Progenitor cell of endocrine pancreas (in vitro differentiated cells): ENCODE measurements around the gene ABCB4. TPM values are rescaled to one million over a fixed set of nuclear protein-coding genes. Genes with fewer than 3 reads are reported as not detected.

Experiments used
- DNase-seq: peaks from one replicate; pipeline ENCODE4 v3.0.0; 2021; ENCODE audit warnings: low spot score; ENCODE audit not compliant: unreplicated experiment
- H3K27ac Mint-ChIP-seq: 2 replicates; pipeline ENCODE4 v1.8.0; 2021; ENCODE audit warnings: mild to moderate bottlenecking, moderate library complexity, mixed read lengths
- H3K27me3 Mint-ChIP-seq: 2 replicates; pipeline ENCODE4 v1.8.0; 2021; ENCODE audit warnings: mixed read lengths
- H3K36me3 Mint-ChIP-seq: 2 replicates; pipeline ENCODE4 v1.8.0; 2022; ENCODE audit warnings: mixed read lengths; ENCODE audit not compliant: insufficient read depth
- H3K4me1 Mint-ChIP-seq: 2 replicates; pipeline ENCODE4 v1.8.0; 2021; ENCODE audit warnings: low read depth, mixed read lengths
- H3K4me3 Mint-ChIP-seq: 2 replicates; pipeline ENCODE4 v1.8.0; 2021; ENCODE audit warnings: low read depth, mild to moderate bottlenecking, moderate library complexity, mixed read lengths
- H3K9me3 Mint-ChIP-seq: 2 replicates; pipeline ENCODE4 v1.8.0; 2021; ENCODE audit warnings: low read depth, mixed read lengths
- CTCF ChIP-seq: fragments of 200-600 bp; sonication (generic); IDR thresholded peaks from one replicate; pipeline ENCODE4 v1.5.0; 2021; ENCODE audit warnings: antibody characterized with exemption, mild to moderate bottlenecking; ENCODE audit not compliant: unreplicated experiment
- total RNA-seq: library from RNA; stranded (reverse); gene quantifications from 2 replicates; pipeline ENCODE4 v1.2.1, GENCODE V29; 2021

ABCB4 gene
- total RNA-seq, 1 donor from 2014 or later = 0.65 TPM

GRCh38 chr7:87497482-87497881, 22.0 kb upstream of the ABCB4 start:
- TF ChIP-seq CTCF = no peak
- Mint-ChIP-seq H3K27ac (no peak overlapping the region), H3K4me1 (no peaks in the 10 kb centered on the region), H3K9me3 (no peaks in the 10 kb centered on the region), H3K4me3 (no peak overlapping the region), H3K27me3 (no peaks in the 10 kb centered on the region), H3K36me3 (no peaks in the 10 kb centered on the region)
- no peak for DNase-seq

GRCh38 chr7:87495366-87495765, 19.9 kb upstream of the ABCB4 start:
- DNase-seq = no peak
- H3K4me1 Mint-ChIP-seq = no peaks in the 10 kb centered on the region
- H3K36me3 Mint-ChIP-seq = no peaks in the 10 kb centered on the region
- no peak overlapping the region for H3K27ac Mint-ChIP-seq
- no peaks in the 10 kb centered on the region for H3K9me3 Mint-ChIP-seq
- no peak for TF ChIP-seq CTCF
- H3K4me3 Mint-ChIP-seq = no peak overlapping the region
- no peaks in the 10 kb centered on the region for H3K27me3 Mint-ChIP-seq

GRCh38 chr7:87494454-87494853, 19.0 kb upstream of the ABCB4 start:
- Mint-ChIP-seq H3K36me3 (no peaks in the 10 kb centered on the region), H3K4me3 (no peak overlapping the region), H3K4me1 (no peaks in the 10 kb centered on the region), H3K9me3 (no peaks in the 10 kb centered on the region), H3K27ac (no peak overlapping the region), H3K27me3 (no peaks in the 10 kb centered on the region)
- no peak for DNase-seq
- no peak for TF ChIP-seq CTCF

- Mint-ChIP-seq H3K36me3 (no peaks in the 10 kb centered on the region), H3K4me3 (no peak overlapping the region), H3K9me3 (no peaks in the 10 kb centered on the region), H3K27ac (no peak overlapping the region), H3K27me3 (no peaks in the 10 kb centered on the region), H3K4me1 (no peaks in the 10 kb centered on the region)
- TF ChIP-seq CTCF = no peak
- DNase-seq = no peak
Measured at GRCh38 chr7:87483131-87483530, 7.7 kb upstream of the ABCB4 start.

GRCh38 chr7:87482115-87482514, 6.6 kb upstream of the ABCB4 start:
- Mint-ChIP-seq H3K9me3 (no peaks in the 10 kb centered on the region), H3K4me1 (no peaks in the 10 kb centered on the region), H3K36me3 (no peaks in the 10 kb centered on the region), H3K4me3 (no peak overlapping the region), H3K27me3 (peaks cover 4% of the 10 kb centered on the region), H3K27ac (no peak overlapping the region)
- DNase-seq = no peak
- TF ChIP-seq CTCF = no peak
